ENCODE results near the gene CPNE2.

The CPNE2 gene

DNA sequence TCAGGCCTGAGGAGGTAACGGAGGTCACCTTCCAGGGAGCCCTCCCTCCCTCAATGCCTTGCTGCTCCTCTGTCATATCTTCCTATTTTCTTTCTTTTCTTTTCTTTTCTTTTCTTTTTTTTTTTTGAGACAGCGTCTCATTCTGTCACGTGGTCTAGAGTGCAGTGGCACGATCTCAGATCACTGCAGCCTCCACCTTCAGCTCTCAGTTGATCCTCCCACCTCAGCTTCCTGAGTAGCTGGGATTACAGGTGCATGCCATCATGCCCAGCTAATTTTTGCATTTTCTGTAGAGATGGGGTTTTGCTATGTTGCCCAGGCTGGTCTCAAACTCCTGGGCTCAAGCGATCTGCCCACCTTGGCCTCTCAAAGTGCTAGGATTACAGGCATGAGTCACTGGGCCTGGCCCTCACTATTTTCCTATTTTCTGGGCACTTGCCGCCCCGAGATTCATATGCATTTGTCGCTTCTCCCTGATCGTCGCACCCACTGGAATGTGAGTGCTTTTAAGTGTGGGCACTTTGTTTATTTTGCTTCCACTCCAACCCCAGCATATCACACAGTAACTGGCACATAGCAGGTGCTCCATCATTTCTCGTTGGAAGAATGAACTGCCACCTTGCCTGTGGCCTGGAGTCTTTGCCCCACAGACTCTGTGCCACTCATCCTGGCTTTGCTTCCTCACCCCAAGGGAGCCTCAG is 31.7 kb downstream of the CPNE2 start:
- DNase-seq (ENCODE audit: low read depth), result no peak

DNA sequence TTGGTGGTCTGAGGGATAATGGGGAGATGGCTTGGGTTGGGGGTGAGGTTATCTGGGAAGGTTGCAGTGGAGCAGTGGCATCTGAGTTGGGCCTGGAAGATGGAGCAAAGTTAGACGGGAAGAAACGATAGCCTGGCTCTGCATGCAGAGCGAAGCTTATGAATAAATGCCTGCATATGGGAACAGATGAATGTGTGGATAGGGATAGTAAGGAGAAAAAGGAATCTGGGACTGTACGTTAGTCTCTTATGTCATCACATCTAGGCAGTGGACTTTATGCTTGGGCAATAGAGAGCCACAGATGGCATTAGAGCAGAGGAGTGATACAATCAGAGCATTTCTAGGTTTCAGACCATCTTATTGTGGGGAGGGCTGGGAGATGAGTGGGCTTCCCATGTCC is 33.0 kb downstream of the CPNE2 start:
- DNase-seq (ENCODE audit: low read depth), result no peak

GRCh38 chr16:57125969-57126368 is 33.6 kb downstream of the CPNE2 start:
- DNase-seq (ENCODE audit: low read depth), result no peak

- DNase-seq (ENCODE audit: low read depth), result no peak
Observed at GRCh38 chr16:57126411-57126810, 34.0 kb downstream of the CPNE2 start.

- no peak for DNase-seq (ENCODE audit: low read depth)
Observed at GRCh38 chr16:57127037-57127763, 34.8 kb downstream of the CPNE2 start.

DNA sequence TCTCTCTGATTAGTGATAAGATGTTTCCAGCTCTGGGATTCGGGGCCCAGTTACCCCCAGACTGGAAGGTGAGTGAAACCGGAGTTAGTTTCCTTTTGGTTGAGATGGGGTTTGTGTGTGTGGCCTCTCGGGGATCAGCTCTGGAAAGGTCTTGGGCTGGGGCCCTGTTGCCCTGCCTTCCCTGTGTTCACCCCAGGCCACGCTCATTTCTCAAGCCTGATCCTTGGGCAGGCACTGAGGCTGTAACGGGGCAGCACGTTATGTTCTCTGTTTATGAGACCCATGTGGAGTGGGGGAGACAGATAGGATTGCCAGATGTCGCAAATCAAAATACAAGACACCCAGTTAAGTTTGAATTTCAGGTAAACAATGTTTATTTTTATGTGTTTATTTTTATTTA is 35.5 kb downstream of the CPNE2 start:
- DNase-seq (ENCODE audit: low read depth), result no peak

- no peak for DNase-seq (ENCODE audit: low read depth)
Observed at GRCh38 chr16:57128771-57129389, 36.5 kb downstream of the CPNE2 start.

- no peak for DNase-seq (ENCODE audit: low read depth)
Observed at GRCh38 chr16:57130950-57131321, 38.6 kb downstream of the CPNE2 start.

DNA sequence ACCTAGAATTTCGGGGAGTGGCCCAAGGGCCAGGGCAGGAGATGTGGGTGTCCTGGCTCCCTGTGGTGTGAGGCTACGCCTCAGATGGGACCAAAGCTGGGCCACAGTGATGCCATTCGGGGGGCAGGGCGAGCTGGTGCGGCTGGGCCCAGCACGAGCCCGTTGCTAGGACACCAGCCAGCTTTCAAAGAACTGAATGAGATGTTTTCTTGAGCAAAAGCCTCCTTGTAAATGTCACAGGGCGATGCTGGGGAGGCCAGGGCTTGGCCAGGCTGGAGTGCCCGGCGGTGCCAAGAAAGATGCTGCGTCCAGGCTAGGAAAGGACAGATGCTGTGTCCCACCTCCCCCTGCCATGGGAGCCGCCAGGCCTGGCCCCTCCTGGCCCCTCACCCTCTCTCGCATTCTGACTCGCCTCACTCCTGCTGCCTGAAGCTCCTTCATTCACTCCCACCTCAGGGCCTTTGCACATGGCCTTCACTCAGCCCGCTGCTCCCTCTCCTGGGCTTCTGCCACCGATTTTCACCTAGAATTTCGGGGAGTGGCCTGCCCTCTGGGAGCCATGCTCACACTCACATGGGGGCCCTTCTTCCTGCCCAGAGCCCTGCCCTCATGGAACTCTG is 39.1 kb downstream of the CPNE2 start:
- DNase-seq (ENCODE audit: low read depth), result no peak

- DNase-seq (ENCODE audit: low read depth), result no peak
Observed at GRCh38 chr16:57132470-57132869, 40.1 kb downstream of the CPNE2 start.

DNA sequence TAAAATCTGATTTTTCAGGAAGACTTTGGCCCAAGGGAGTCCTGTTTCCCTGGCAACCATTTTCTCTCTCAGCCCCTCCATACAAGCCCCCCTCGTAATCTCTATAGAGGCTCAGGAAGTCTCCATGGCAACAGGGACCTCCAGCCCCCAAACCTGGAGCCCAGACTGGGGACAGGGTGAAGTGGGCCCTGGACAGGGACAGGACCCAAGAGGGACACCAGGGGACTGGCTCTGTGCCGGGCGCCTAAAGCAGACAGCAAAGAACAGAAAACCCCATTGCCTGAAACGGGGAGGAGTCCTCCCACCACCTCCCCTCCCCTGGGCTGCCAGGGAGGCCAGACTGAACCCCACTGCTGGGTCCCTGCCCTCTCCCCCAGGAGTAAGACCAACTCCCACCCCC is 40.6 kb downstream of the CPNE2 start:
- DNase-seq (ENCODE audit: low read depth), result no peak

DNA sequence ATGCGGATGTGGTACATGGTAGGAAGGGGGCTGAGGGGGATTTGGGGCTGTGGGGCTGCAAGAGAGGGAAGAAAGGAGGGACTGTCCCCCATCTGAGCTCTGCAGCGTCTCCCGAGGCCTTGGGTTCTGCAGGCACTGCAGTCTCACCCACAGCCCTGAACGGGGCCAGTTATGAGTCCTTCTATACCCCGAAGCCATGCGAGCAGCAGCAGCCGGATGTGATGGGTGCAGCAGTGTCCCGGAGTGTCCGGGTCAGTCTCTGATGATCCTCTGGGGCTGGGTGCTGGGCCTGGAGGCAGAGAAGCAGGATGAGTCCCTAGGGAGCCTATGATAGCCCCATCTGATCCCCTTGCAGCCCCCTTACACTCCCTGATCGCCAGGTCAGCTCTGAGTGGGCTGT is 41.5 kb downstream of the CPNE2 start:
- no peak for DNase-seq (ENCODE audit: low read depth)

DNA sequence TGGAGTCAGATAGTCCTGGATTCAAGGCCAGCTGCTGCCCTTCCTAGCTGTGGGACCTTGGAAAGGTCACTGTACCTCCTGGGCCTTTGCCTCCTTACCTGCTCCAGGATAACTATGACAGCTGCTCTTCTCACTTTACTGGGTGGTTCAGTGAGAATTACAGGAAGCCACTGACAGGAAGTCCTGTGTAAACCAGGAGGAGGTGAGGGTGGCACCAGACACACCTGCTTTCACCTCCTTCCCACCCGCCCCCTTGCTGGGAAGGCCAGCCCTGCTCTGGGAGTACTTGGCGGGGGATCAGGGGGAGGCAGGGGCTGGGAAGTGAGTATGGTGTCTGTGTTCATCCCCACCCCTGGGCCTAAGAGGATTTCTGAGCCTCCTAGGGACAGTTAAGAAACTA is 42.6 kb downstream of the CPNE2 start:
- no peak for DNase-seq (ENCODE audit: low read depth)

GRCh38 chr16:57137043-57137442 is 44.7 kb downstream of the CPNE2 start:
- DNase-seq (ENCODE audit: low read depth), result no peak

DNA sequence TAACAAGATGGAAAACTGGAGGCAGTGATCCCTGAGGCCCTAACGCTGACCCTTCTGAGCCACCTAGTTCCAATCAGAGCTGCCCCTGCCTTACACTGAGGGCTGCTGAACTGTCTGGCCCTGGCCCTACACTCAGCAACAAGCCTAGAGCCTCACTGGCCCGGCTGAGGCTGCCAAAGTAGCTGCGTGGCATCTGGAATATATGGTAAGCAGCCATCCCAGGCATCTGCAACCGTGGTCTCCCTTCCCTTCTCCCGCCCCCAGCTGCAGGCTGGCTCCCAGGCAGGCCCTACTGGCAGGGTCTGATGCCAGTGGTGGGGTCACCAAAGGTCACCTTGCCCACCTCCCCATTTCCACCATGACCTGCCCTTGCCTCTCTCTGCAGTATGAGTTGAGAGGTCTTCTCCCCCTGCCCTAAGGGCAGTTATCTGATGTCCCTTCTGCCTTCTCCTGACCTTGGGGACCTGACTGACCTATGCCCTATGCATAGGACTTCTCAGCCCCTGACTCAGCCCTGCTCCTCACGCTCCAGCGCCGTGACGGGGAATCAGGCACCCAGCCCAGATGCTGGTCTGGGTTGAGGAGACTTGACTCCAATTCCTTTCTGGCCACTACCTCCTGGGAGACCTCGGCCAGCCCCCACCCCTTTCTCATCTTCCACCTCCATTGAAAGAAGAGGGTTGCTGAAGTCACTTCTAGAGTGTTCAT is 45.3 kb downstream of the CPNE2 start:
- DNase-seq (ENCODE audit: low read depth), result no peak

- no peak for DNase-seq (ENCODE audit: low read depth)
Observed at GRCh38 chr16:57138281-57138935, 46.0 kb downstream of the CPNE2 start.

DNA sequence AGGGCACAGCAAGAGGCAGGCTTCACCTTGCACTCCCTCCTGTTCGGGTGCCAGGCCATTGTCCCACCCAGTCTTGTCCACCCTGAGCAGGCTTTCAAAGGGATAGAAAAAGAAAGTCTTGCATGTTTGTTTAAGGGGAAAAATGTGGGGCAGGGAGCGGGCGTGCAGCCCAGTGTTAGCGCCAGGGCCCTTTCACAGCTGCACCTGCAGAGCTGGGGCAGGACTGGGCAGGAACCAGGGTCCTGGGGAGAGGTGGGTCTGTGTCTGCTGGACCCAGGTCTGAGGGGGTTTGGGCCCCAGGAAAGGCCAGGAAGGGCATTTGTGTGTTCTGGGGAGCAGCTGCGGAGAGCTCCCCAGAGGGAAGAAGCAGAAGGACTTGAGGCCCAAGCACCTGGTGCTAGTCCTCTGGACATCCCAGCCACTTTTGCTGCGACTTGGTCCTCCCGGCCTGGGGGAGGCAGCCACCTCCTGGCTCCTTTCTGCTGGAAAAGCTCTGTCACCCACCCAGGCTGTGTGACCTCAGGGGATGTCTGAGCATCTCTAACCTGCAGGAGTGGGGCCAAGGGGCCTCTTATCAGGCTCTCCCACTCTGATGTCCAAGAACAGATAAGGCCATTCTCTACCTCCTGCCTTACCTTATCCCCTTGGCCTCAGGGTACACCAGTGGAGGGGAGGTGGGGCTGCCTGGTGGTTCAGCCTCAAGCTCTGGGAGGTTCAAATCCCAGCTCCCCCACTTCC is 48.7 kb downstream of the CPNE2 start:
- no peak for DNase-seq (ENCODE audit: low read depth)

- DNase-seq (ENCODE audit: low read depth), result no peak
Observed at GRCh38 chr16:57141822-57142631, 49.6 kb downstream of the CPNE2 start.

GRCh38 chr16:57143149-57143921 is 51.0 kb downstream of the CPNE2 start:
- DNase-seq (ENCODE audit: low read depth), result no peak
